H1 (cell line): Measurements from ENCODE around the gene NEDD4L. TPM values are rescaled to one million over a fixed set of nuclear protein-coding genes. Genes with fewer than 3 reads are reported as not detected.

Experiments used
- CTCF ChIA-PET: fragments of 300-600 bp; sonication (Branson Sonifier 250); formaldehyde crosslinking; loops from one replicate; lab custom pipeline; 2021; ENCODE audit not compliant: partially characterized antibody; lab: Charles Lee
- POLR2A ChIA-PET: fragments of 300-600 bp; sonication (Branson Sonifier 250); formaldehyde crosslinking; loops from one replicate; lab custom pipeline; 2021; ENCODE audit warnings: inconsistent platforms; ENCODE audit not compliant: partially characterized antibody; lab: Charles Lee
- DNase-seq, 2 experiments: peaks; one replicate each; pipeline versions ENCODE4 v3.0.0 to v3.0.0-alpha.2; 2010 to 2022; ENCODE audit warnings: low spot score in 2 of 2, low read depth in 1 of 2, mixed read lengths in 1 of 2
- FAIRE-seq: peaks from 2 replicates; lab custom pipeline; 2011; peaks lifted over from hg19 to GRCh38; lab: Jason Lieb, UNC
- H2AFZ ChIP-seq: 2 replicates; pipeline ENCODE4 v1.8.1; 2012; ENCODE audit warnings: low read length, inconsistent platforms
- H2AK5ac ChIP-seq: 2 replicates; pipeline ENCODE4 v1.6.1; 2013; ENCODE audit warnings: low read depth, low read length
- H2BK120ac ChIP-seq: replicated peaks from 2 replicates; pipeline ENCODE3; 2013; ENCODE audit warnings: low read depth, low read length, inconsistent platforms
- H2BK12ac ChIP-seq: 2 replicates; pipeline ENCODE4 v1.6.1; 2013; ENCODE audit warnings: low read depth, low read length
- H2BK15ac ChIP-seq: 2 replicates; pipeline ENCODE4 v1.6.1; 2013; ENCODE audit warnings: low read length
- H2BK20ac ChIP-seq: 2 replicates; pipeline ENCODE4 v1.6.1; 2013; ENCODE audit warnings: low read length
- H2BK5ac ChIP-seq: 2 replicates; pipeline ENCODE4 v1.6.1; 2013; ENCODE audit warnings: low read depth, low read length
- H3K14ac ChIP-seq: 2 replicates; pipeline ENCODE4 v1.6.1; 2013; ENCODE audit warnings: inconsistent platforms; ENCODE audit not compliant: insufficient read length
- H3K18ac ChIP-seq: 2 replicates; pipeline ENCODE4 v1.6.1; 2013; ENCODE audit warnings: low read length; ENCODE audit errors: extremely low read depth
- H3K23ac ChIP-seq: 2 replicates; pipeline ENCODE4 v1.6.1; 2013; ENCODE audit warnings: inconsistent platforms; ENCODE audit not compliant: insufficient read length
- H3K23me2 ChIP-seq: 2 replicates; pipeline ENCODE4 v1.6.1; 2013; ENCODE audit warnings: low read depth, low read length
- H3K27ac ChIP-seq: 2 replicates; pipeline ENCODE4 v1.6.1; 2011; ENCODE audit warnings: low read depth, low read length, inconsistent platforms
- H3K27me3 ChIP-seq, 4 experiments: replicated peaks in 1 of 4; 1 replicate in 1 of 4; 2 replicates in 3 of 4; pipeline versions ENCODE4 v1.6.1 to v1.8.1; 2011 to 2013; ENCODE audit warnings: low read length in 3 of 4, mild to moderate bottlenecking in 3 of 4, inconsistent platforms in 2 of 4, mixed read lengths in 2 of 4, moderate library complexity in 1 of 4; ENCODE audit not compliant: control insufficient read depth in 3 of 4, insufficient read depth in 3 of 4; ENCODE audit errors: extremely low read depth in 1 of 4
- H3K36me3 ChIP-seq, 4 experiments: 2 replicates each; pipeline versions ENCODE4 v1.6.1 to v1.8.1; 2011 to 2013; ENCODE audit warnings: mild to moderate bottlenecking in 4 of 4, low read length in 3 of 4, moderate library complexity in 2 of 4, control low read depth in 1 of 4, inconsistent platforms in 1 of 4; ENCODE audit not compliant: insufficient read depth in 4 of 4, control insufficient read depth in 2 of 4
- H3K4ac ChIP-seq: replicated peaks from 2 replicates; pipeline ENCODE3; 2013; ENCODE audit warnings: low read length, low read depth, mixed read lengths, inconsistent platforms; ENCODE audit not compliant: insufficient read length
- H3K4me1 ChIP-seq, 4 experiments: replicated peaks in 1 of 4; 1 replicate in 1 of 4; 2 replicates in 3 of 4; pipeline versions ENCODE4 v1.6.1 to v1.8.1; 2011 to 2013; ENCODE audit warnings: low read length in 3 of 4, inconsistent platforms in 2 of 4, mixed read lengths in 1 of 4; ENCODE audit not compliant: insufficient read depth in 4 of 4, control insufficient read depth in 3 of 4
- H3K4me2 ChIP-seq, 2 experiments: 2 replicates each; pipeline versions ENCODE4 v1.6.1 to v1.8.1; 2011 to 2013; ENCODE audit warnings: low read depth in 2 of 2, low read length in 2 of 2, control low read depth in 1 of 2, inconsistent platforms in 1 of 2, mild to moderate bottlenecking in 1 of 2; ENCODE audit not compliant: insufficient read depth in 1 of 2
- H3K4me3 ChIP-seq, 4 experiments: fragments of 200-600, 300-600 bp in 1 of 4; sonication (generic), shearing (Covaris generic), sonication (Bioruptor Twin) in 1 of 4; 2 replicates each; pipeline versions ENCODE4 v1.5.1 to v1.8.1; 2011 to 2016; ENCODE audit warnings: low read length in 4 of 4, low read depth in 3 of 4, control low read depth in 2 of 4, inconsistent platforms in 2 of 4, mild to moderate bottlenecking in 2 of 4, mixed read lengths in 1 of 4, moderate library complexity in 1 of 4; ENCODE audit not compliant: insufficient read depth in 2 of 4; ENCODE audit errors: extremely low read depth in 1 of 4
- H3K56ac ChIP-seq: replicated peaks from 2 replicates; pipeline ENCODE3; 2013; ENCODE audit warnings: low read depth, mild to moderate bottlenecking, mixed read lengths, low read length, inconsistent platforms; ENCODE audit not compliant: insufficient read length
- H3K79me1 ChIP-seq: 2 replicates; pipeline ENCODE4 v1.6.1; 2013; ENCODE audit warnings: low read depth, low read length, control low read depth
- H3K79me2 ChIP-seq, 2 experiments: 2 replicates each; pipeline versions ENCODE4 v1.6.1 to v1.8.1; 2012 to 2013; ENCODE audit warnings: low read length in 2 of 2, mild to moderate bottlenecking in 2 of 2, inconsistent platforms in 1 of 2; ENCODE audit not compliant: insufficient read depth in 2 of 2, control insufficient read depth in 1 of 2
- H3K9ac ChIP-seq, 4 experiments: replicated peaks in 1 of 4; 1 replicate in 1 of 4; 2 replicates in 3 of 4; pipeline versions ENCODE4 v1.6.1 to v1.8.1; 2011 to 2013; ENCODE audit warnings: low read depth in 3 of 4, low read length in 3 of 4, control low read depth in 2 of 4, mild to moderate bottlenecking in 2 of 4, moderate library complexity in 2 of 4, inconsistent platforms in 1 of 4; ENCODE audit errors: extremely low read depth in 1 of 4
- H3K9me3 ChIP-seq, 2 experiments: 2 replicates each; pipeline versions ENCODE4 v1.6.1 to v1.8.1; 2012 to 2013; ENCODE audit warnings: mild to moderate bottlenecking in 2 of 2, moderate library complexity in 2 of 2, control low read depth in 1 of 2, inconsistent platforms in 1 of 2, low read depth in 1 of 2, low read length in 1 of 2, mixed read lengths in 1 of 2; ENCODE audit not compliant: insufficient read depth in 2 of 2
- H4K20me1 ChIP-seq, 2 experiments: replicated peaks in 1 of 2; 2 replicates each; pipeline versions ENCODE3 to v1.8.1; 2011 to 2013; ENCODE audit warnings: inconsistent platforms in 2 of 2, low read length in 2 of 2, mild to moderate bottlenecking in 1 of 2; ENCODE audit not compliant: insufficient read depth in 2 of 2, control insufficient read depth in 1 of 2
- H4K5ac ChIP-seq: 2 replicates; pipeline ENCODE4 v1.6.1; 2013; ENCODE audit warnings: low read length, low read depth, mixed read lengths, inconsistent platforms; ENCODE audit not compliant: insufficient read length
- H4K8ac ChIP-seq: 2 replicates; pipeline ENCODE4 v1.8.0; 2013; ENCODE audit warnings: mild to moderate bottlenecking, moderate library complexity, low read length, inconsistent platforms; ENCODE audit not compliant: insufficient read depth; ENCODE audit errors: extremely low read depth
- H4K91ac ChIP-seq: replicated peaks from 2 replicates; pipeline ENCODE3; 2013; ENCODE audit warnings: low read length, mixed read lengths, inconsistent platforms; ENCODE audit not compliant: insufficient read length
- HDAC6 ChIP-seq: IDR thresholded peaks from one replicate; pipeline ENCODE4 v1.7.1; 2012; ENCODE audit warnings: low read depth, mild to moderate bottlenecking, inconsistent platforms, low read length, moderate library complexity
- MAFK ChIP-seq: IDR thresholded peaks from 2 replicates; pipeline ENCODE4 v1.6.1; 2012; ENCODE audit warnings: low read depth, mild to moderate bottlenecking, improper control_type of control experiment, low read length
- RFX5 ChIP-seq: IDR thresholded peaks from 2 replicates; pipeline ENCODE4 v1.6.1; 2011; ENCODE audit warnings: low read depth, low read length, improper control_type of control experiment, borderline replicate concordance
- SIN3A ChIP-seq, 2 experiments: IDR thresholded peaks in 1 of 2; conservative IDR thresholded peaks in 1 of 2; 2 replicates each; pipeline ENCODE4 v1.6.1; 2011 to 2012; ENCODE audit warnings: low read length in 2 of 2, improper control_type of control experiment in 1 of 2, low read depth in 1 of 2, mild to moderate bottlenecking in 1 of 2
- SP4 ChIP-seq: IDR thresholded peaks from 2 replicates; pipeline ENCODE4 v1.6.1; 2012; ENCODE audit warnings: low read length, inconsistent platforms
- TAF7 ChIP-seq: optimal IDR thresholded peaks from 2 replicates; pipeline ENCODE3; 2011; ENCODE audit warnings: low read depth, mild to moderate bottlenecking, inconsistent platforms, low read length, moderate library complexity, borderline replicate concordance
- WGBS, 2 experiments: shearing (Covaris generic) in 1 of 2; methylation state at CpG; one replicate each; pipeline versions ENCODE4 v1.1.6 to v1.1.7; 2013 to 2015; ENCODE audit warnings: low lambda C conversion rate in 2 of 2, mixed read lengths in 2 of 2, inconsistent platforms in 1 of 2, low coverage in 1 of 2, missing lambda C conversion rate in 1 of 2; ENCODE audit not compliant: insufficient replicate concordance in 2 of 2, insufficient coverage in 1 of 2, insufficient read length in 1 of 2; ENCODE audit errors: extremely low coverage in 1 of 2, missing lambda C conversion rate in 1 of 2; 5-methylcytosine and 5-hydroxymethylcytosine counted together
- polyA plus RNA-seq, 7 experiments: library from polyadenylated mRNA; depleted of rRNA in 3 of 7; stranded (reverse) in 5 of 7; unstranded in 2 of 7; fragments of >200 nt in 5 of 7; fragments of 200-250 nt in 2 of 7; gene quantifications; 1 replicate in 5 of 7; 2 replicates in 1 of 7; 4 replicates in 1 of 7; pipeline versions ENCODE4 v1.2.1 to v1.2.3, GENCODE V29; 2011 to 2013; ENCODE audit warnings: missing spikeins in 2 of 7, mixed read lengths in 2 of 7
- total RNA-seq: library from RNA; stranded (reverse); fragmentation: NEBNext Ultra II Directional; extraction: Animal tissue kit (Norgen Biotek cat#: 25700); gene quantifications from 2 replicates; pipeline ENCODE4 v1.2.1, GENCODE V29; 2021

The NEDD4L gene
- total and polyA plus RNA-seq, 2 of the 8 experiments (the other 6 are each of a cell fraction or from before 2014, with no cell fraction given), result 37.3 to 69.8 TPM

DNA sequence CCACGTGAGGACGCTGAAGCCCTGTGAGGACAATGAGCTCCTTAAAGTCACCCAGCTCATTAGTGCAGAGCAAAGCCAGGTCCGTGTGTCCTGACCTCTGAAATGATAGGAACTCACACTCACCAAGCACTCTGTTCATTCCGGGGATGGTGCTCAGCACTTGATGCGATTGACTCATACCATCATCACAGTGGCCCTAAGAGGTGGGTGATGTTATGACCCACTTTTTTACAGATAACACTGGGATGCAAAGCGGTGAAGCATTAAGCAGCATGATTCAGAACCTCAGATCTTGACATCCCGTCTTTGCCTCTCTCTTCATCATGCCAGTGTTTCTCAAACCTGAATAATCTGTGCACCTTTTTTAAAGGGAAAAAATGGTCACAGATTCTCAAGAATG lies 350.0 kb downstream of the NEDD4L start:
- Histone ChIP-seq H2AFZ (no peak overlapping the region), H3K18ac (no peak overlapping the region), H2BK20ac (no peak overlapping the region), H2BK15ac (no peak overlapping the region), H4K5ac (no peak overlapping the region), H3K56ac (no peak overlapping the region), H3K23me2 (no peaks in the 10 kb centered on the region), H3K14ac (no peak overlapping the region), H3K4me1 (peaks cover 0 to 7% (median 0%) of the 10 kb centered on the region in 4 experiments; a peak in 3 of 7 replicates), H2AK5ac (no peak overlapping the region), H3K4ac (no peak overlapping the region), H4K8ac (no peak overlapping the region), H3K9me3 (no peaks in the 10 kb centered on the region), H3K23ac (no peak overlapping the region), H3K4me2 (no peak overlapping the region), H3K36me3 (peaks cover 15 to 55% (median 34%) of the 10 kb centered on the region in 4 experiments; a peak in 7 of 8 replicates), H3K79me2 (no peaks in the 10 kb centered on the region), H2BK12ac (no peak overlapping the region), H3K9ac (no peak overlapping the region), H3K27ac (no peak overlapping the region), H4K20me1 (peaks cover 0 to 2% of the 10 kb centered on the region in 2 experiments), H3K27me3 (no peaks in the 10 kb centered on the region), H4K91ac (no peak overlapping the region), H2BK120ac (no peak overlapping the region), H2BK5ac (no peak overlapping the region), H3K4me3 (no peak overlapping the region), H3K79me1 (no peaks in the 10 kb centered on the region; the same call in 1 of the 2 replicates)
- TF ChIP-seq SP4 (no peak), TAF7 (no peak), MAFK (no peak), RFX5 (no peak), HDAC6 (no peak), SIN3A (conservative IDR thresholded peaks at IDR 0.05 in 1 of 2, IDR thresholded peaks at IDR 0.05 in 1 of 2; ENCODE audit: low read depth in 1 of 2, low read length in 2 of 2) (no peak)
- no peak for FAIRE-seq
- CTCF ChIA-PET, result interaction anchor here (1.5 to 9.3 kb wide), 7 partner anchors 11 to 434 kb away, joined by 3 to 62 read pairs (median 8); no protein-coding TSS in a partner anchor
- WGBS, 2 experiments, result 94% methylated on average over 7 of the region's 7 CpGs; no CpG with 5 or more reads in 1 of the 2 experiments
- no peak for DNase-seq
- POLR2A ChIA-PET, result no interaction called here
